GM12874 (cell line): Measurements from ENCODE around the gene DENND10.

ENCODE experiments used
- CTCF ChIP-seq: IDR thresholded peaks from 2 replicates; pipeline ENCODE4 v1.5.1; 2011; ENCODE audit warnings: low read depth, mild to moderate bottlenecking, control low read depth, low read length, moderate library complexity; ENCODE audit not compliant: insufficient read depth

The DENND10 gene

GRCh38 chr10:119176166-119176565, 72.3 kb downstream of the DENND10 start:
- TF ChIP-seq CTCF, result no peak

GRCh38 chr10:119177708-119178371, 73.9 kb downstream of the DENND10 start:
- TF ChIP-seq CTCF, result no peak

GRCh38 chr10:119178372-119179119, 74.6 kb downstream of the DENND10 start, which contains the start of gene PRDX3:
PRDX3 (minus strand) TSS chr10:119178812; CDS start chr10:119178790, 22 bp downstream.
- no peak for TF ChIP-seq CTCF

GRCh38 chr10:119183664-119184412, 79.9 kb downstream of the DENND10 start:
- TF ChIP-seq CTCF, result no peak
